Mammary epithelial cell (primary cell): ENCODE measurements around the gene WHRN.

Source experiments
- EZH2 ChIP-seq: IDR thresholded peaks from 2 replicates; pipeline ENCODE4 v1.6.1; 2012; ENCODE audit warnings: low read length, inconsistent platforms, borderline replicate concordance
- TF ChIP-seq, protein P1 (sequence below), 2 donors: IDR thresholded peaks in 1 of 2; conservative IDR thresholded peaks in 1 of 2; 2 replicates each; pipeline ENCODE4 v1.5.1; 2011 to 2012; ENCODE audit warnings: inconsistent platforms in 2 of 2, low read length in 2 of 2, mild to moderate bottlenecking in 2 of 2, control low read depth in 1 of 2, low read depth in 1 of 2; ENCODE audit not compliant: insufficient read depth in 1 of 2; ENCODE audit errors: extremely low read depth in 1 of 2

DNA sequence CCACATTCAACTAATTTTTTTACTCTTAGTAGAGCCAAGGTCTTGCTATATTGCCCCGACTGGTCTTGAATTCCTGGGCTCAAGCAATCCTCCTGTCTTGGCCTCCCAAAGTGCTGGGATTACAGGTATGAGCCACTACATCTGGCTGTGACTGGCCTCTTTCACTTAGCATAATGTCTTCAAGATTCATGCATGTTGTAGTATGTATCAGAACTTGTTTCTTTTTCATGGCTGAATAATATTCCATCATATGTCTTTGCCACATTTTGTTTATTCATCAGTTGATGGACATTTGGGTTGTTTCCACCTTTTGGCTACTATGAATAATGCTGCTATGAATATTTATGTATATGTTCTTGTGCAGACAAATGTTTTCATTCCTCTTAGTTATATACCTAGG lies 12.8 kb upstream of the WHRN start:
- TF ChIP-seq, protein P1, sequence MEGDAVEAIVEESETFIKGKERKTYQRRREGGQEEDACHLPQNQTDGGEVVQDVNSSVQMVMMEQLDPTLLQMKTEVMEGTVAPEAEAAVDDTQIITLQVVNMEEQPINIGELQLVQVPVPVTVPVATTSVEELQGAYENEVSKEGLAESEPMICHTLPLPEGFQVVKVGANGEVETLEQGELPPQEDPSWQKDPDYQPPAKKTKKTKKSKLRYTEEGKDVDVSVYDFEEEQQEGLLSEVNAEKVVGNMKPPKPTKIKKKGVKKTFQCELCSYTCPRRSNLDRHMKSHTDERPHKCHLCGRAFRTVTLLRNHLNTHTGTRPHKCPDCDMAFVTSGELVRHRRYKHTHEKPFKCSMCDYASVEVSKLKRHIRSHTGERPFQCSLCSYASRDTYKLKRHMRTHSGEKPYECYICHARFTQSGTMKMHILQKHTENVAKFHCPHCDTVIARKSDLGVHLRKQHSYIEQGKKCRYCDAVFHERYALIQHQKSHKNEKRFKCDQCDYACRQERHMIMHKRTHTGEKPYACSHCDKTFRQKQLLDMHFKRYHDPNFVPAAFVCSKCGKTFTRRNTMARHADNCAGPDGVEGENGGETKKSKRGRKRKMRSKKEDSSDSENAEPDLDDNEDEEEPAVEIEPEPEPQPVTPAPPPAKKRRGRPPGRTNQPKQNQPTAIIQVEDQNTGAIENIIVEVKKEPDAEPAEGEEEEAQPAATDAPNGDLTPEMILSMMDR (conservative IDR thresholded peaks at IDR 0.05 in 1 of 2, IDR thresholded peaks at IDR 0.05 in 1 of 2; ENCODE audit: extremely low read depth in 1 of 2, insufficient read depth in 1 of 2, low read depth in 1 of 2, low read length in 2 of 2) = no peak
- no peak for TF ChIP-seq EZH2
